Heart right ventricle (tissue), 16 donors: ENCODE measurements around the gene RAC2. TPM values are rescaled to one million over a fixed set of nuclear protein-coding genes. Genes with fewer than 3 reads are reported as not detected.

Experiments
- ATAC-seq, 8 donors: fragments of 200-7000 bp; cut with Tn5 transposase; one replicate each; pipeline ENCODE4 v1.9.1; 2020; ENCODE audit warnings: mild to moderate bottlenecking in 8 of 8, moderate library complexity in 8 of 8, moderate number of reproducible peaks in 1 of 8
- DNase-seq, 2 donors: peaks; one replicate each; pipeline ENCODE4 v3.0.0-alpha.2; 2020
- H3K27ac ChIP-seq, 10 donors: fragments of 200-600 bp; sonication (generic) in 2 of 10; one replicate each; pipeline versions ENCODE4 v1.5.0 to v1.8.0; 2020 to 2022; ENCODE audit warnings: mild to moderate bottlenecking in 3 of 10
- H3K27me3 ChIP-seq, 7 donors: fragments of 200-600 bp; one replicate each; pipeline ENCODE4 v1.8.0; 2021 to 2022; ENCODE audit warnings: mild to moderate bottlenecking in 2 of 7
- H3K36me3 ChIP-seq, 9 donors: fragments of 200-600 bp; sonication (generic) in 1 of 9; one replicate each; pipeline versions ENCODE4 v1.5.0 to v1.8.0; 2020 to 2022; ENCODE audit warnings: mild to moderate bottlenecking in 2 of 9
- H3K4me1 ChIP-seq, 9 donors: fragments of 200-600 bp; sonication (generic) in 1 of 9; one replicate each; pipeline versions ENCODE4 v1.5.0 to v1.8.0; 2020 to 2022; ENCODE audit warnings: mild to moderate bottlenecking in 4 of 9
- H3K4me3 ChIP-seq, 10 donors: fragments of 200-600 bp; sonication (generic) in 2 of 10; one replicate each; pipeline versions ENCODE4 v1.5.0 to v1.8.0; 2020 to 2022; ENCODE audit warnings: mild to moderate bottlenecking in 7 of 10, moderate library complexity in 2 of 10
- H3K9me3 ChIP-seq, 11 donors: fragments of 200-600 bp in 10 of 11; sonication (generic) in 2 of 11; one replicate each; pipeline versions ENCODE4 v1.5.0 to v1.8.0; 2013 to 2022; ENCODE audit warnings: mild to moderate bottlenecking in 2 of 11, control low read depth in 1 of 11, moderate library complexity in 1 of 11
- CTCF ChIP-seq, 9 donors: fragments of 200-600 bp; sonication (generic) in 2 of 9; IDR thresholded peaks; one replicate each; pipeline versions ENCODE4 v1.5.0 to v1.8.0; 2021 to 2022; ENCODE audit warnings: antibody characterized with exemption in 9 of 9, mild to moderate bottlenecking in 5 of 9, moderate library complexity in 1 of 9
- WGBS, 2 donors: extraction: QIAGEN DNeasy Blood & Tissue Kit; methylation state at CpG; one replicate each; pipeline ENCODE4 v1.1.7; 2013; ENCODE audit warnings: inconsistent platforms in 1 of 2; 5-methylcytosine and 5-hydroxymethylcytosine counted together
- intact Hi-C, 10 donors: fragments of 100-400 bp; cut with DNase I; formaldehyde crosslinking; loops; one replicate each; pipeline versions ENCODE4 v1.11.1 to v1.14.2; 2022
- polyA plus RNA-seq, 2 donors: library from polyadenylated mRNA; stranded (reverse); fragments of 200-250 nt; gene quantifications; one replicate each; pipeline ENCODE4 v1.2.3, GENCODE V29; 2013
- total RNA-seq, 10 donors: library from RNA; stranded (reverse); fragmentation: NEBNext Ultra II Directional in 3 of 10; extraction: Animal tissue kit (Norgen Biotek cat#: 25700) in 3 of 10; gene quantifications; one replicate each; pipeline versions ENCODE4 v1.2.1 to v1.2.4, GENCODE V29; 2021 to 2023
- donor health status: Arrhythmogenic right ventricular cardiomyopathy.
- donor health status: ischemic (EF 13 %, LVEDD 7.1; RV severe dilation, severe dysfunction).
- donor health status: healthy with polysubstance abuse.
- donor health status: DM: no; HTN: yes; CAD: no.
- donor health status: DM: no; HTN: no; CAD: no.
- donor health status: ischemic (EF 25% LVEDD 6.9; RV normal size, moderate dysfunction).
- donor health status: ischemic (EF 25% LVEDD 5.7; RV mildly dilated, moderate dysfunction).
- donor health status: healthy.
- donor health status: DM: yes; HTN: yes; CAD: no.
- donor health status: Ischemic cardiomyopathy.
- donor health status: ischemic (EF 35%, LVEDD 5.7; RV mildly dilated, moderate dysfunction).
- donor health status: nonischemic (EF 11% LVEDD 7.7; RV severe dilation, severe dysfunction).
- donor health status: DM: yes; HTN: yes; CAD: no.
- donor health status: PGD.
- donor health status: ischemic (EF 29% LVEDD 5.4; RV normal size, mild dysfunction).
- donor health status: nonischemic (EF 23%, LVEDD 6.1; RV moderate dilation, normal function).

The RAC2 gene
- total and polyA plus RNA-seq, 12 donors: 1.1 to 37.1 (median 3.5) TPM

GRCh38 chr22:37229805-37230672 lies 14.0 kb downstream of the RAC2 start:
- H3K36me3 ChIP-seq: peaks cover 0 to 60% (median 0%) of the 10 kb centered on the region in 9 donors
- TF ChIP-seq CTCF (IDR thresholded peaks at IDR 0.05): no peak
- DNase-seq: no peak
- peak in 6 of 8 donors; percentile 49 to 71 (median 53) for ATAC-seq
- H3K4me3 ChIP-seq: peak overlapping the region in 1 of 10 donors; percentile 19
- H3K27me3 ChIP-seq: peaks cover 0 to 59% (median 32%) of the 10 kb centered on the region in 7 donors
- 41 to 54% methylated on average over 8 of the region's 8 CpGs for WGBS, 2 donors
- peaks cover 0 to 72% (median 0%) of the 10 kb centered on the region in 9 donors for H3K4me1 ChIP-seq
- H3K9me3 ChIP-seq: no peaks in the 10 kb centered on the region
- intact Hi-C loops: no loop called here
- H3K27ac ChIP-seq: peak overlapping the region in 3 of 10 donors; percentile 4 to 94 (median 56)

GRCh38 chr22:37229012-37229804 lies 14.9 kb downstream of the RAC2 start:
- H3K4me3 ChIP-seq: peak overlapping the region in 1 of 10 donors; percentile 19
- no peak for TF ChIP-seq CTCF (IDR thresholded peaks at IDR 0.05)
- peaks cover 0 to 71% (median 0%) of the 10 kb centered on the region in 9 donors for H3K4me1 ChIP-seq
- ATAC-seq (peak in 4 of 8 donors; percentile 8 to 23 (median 18)), DNase-seq (no peak)
- peaks cover 0 to 68% (median 0%) of the 10 kb centered on the region in 9 donors for H3K36me3 ChIP-seq
- peak overlapping the region in 3 of 10 donors; percentile 4 to 94 (median 56) for H3K27ac ChIP-seq
- peaks cover 0 to 51% (median 24%) of the 10 kb centered on the region in 7 donors for H3K27me3 ChIP-seq
- intact Hi-C loops: no loop called here
- WGBS, 2 donors: 65 to 69% methylated on average over 7 of the region's 7 CpGs
- no peaks in the 10 kb centered on the region for H3K9me3 ChIP-seq

- H3K4me1 ChIP-seq: peaks cover 0 to 71% (median 0%) of the 10 kb centered on the region in 9 donors
- DNase-seq (peak in 1 of 2 donors; percentile 20), ATAC-seq (peak in 7 of 8 donors; percentile 9 to 71 (median 47))
- H3K27me3 ChIP-seq: peaks cover 0 to 48% (median 17%) of the 10 kb centered on the region in 7 donors
- H3K36me3 ChIP-seq: peaks cover 0 to 60% (median 0%) of the 10 kb centered on the region in 9 donors
- no peak for TF ChIP-seq CTCF (IDR thresholded peaks at IDR 0.05)
- H3K27ac ChIP-seq: peak overlapping the region in 3 of 10 donors; percentile 3 to 94 (median 56)
- no peaks in the 10 kb centered on the region for H3K9me3 ChIP-seq
- H3K4me3 ChIP-seq: peak overlapping the region in 1 of 10 donors; percentile 18
- intact Hi-C loops: no loop called here
- WGBS, 2 donors: 52 to 64% methylated on average over 20 of the region's 20 CpGs
Observed at GRCh38 chr22:37228106-37229011, 15.7 kb downstream of the RAC2 start.
